HG03196 (cell line): ENCODE results near the gene CSRP1.
A peak's percentile ranks its signal among the peaks of the same experiment; 100 is the strongest.
"Not testable (repeated sequence)": the region's sequence is repeated elsewhere in the genome, so short reads cannot be mapped to it uniquely, and the experiment has no call there.

Experiments used
- ATAC-seq: cut with Tn5 transposase; IDR thresholded peaks from one replicate; pipeline ENCODE4 v1.9.1; 2021; ENCODE audit not compliant: unreplicated experiment

The CSRP1 gene

GRCh38 chr1:201478666-201479065 lies 28.3 kb downstream of the CSRP1 start:
- not testable (repeated sequence) for ATAC-seq

GRCh38 chr1:201476670-201477344 lies 30.1 kb downstream of the CSRP1 start:
- no peak for ATAC-seq

GRCh38 chr1:201475915-201476669 lies 30.8 kb downstream of the CSRP1 start:
- ATAC-seq: no peak

- no peak for ATAC-seq
These were observed 31.8 kb downstream of the CSRP1 start for GRCh38 chr1:201475130-201475529.

- no peak for ATAC-seq
These were observed 33.6 kb downstream of the CSRP1 start for GRCh38 chr1:201473296-201473695.

GRCh38 chr1:201472321-201472720 lies 34.6 kb downstream of the CSRP1 start:
- ATAC-seq: not testable (repeated sequence)

- no peak for ATAC-seq
These were observed 35.2 kb downstream of the CSRP1 start for GRCh38 chr1:201471772-201472171.

GRCh38 chr1:201470581-201470980 lies 36.3 kb downstream of the CSRP1 start:
- no peak for ATAC-seq

- ATAC-seq: no peak
These were observed 37.3 kb downstream of the CSRP1 start for GRCh38 chr1:201469645-201470074.

GRCh38 chr1:201468844-201469644 lies 37.9 kb downstream of the CSRP1 start, which contains the start of gene PHLDA3:
TSS of gene PHLDA3 (minus strand) at chr1:201469188. CDS start at chr1:201468786, 402 bp downstream.
- peak; percentile 81 for ATAC-seq

- peak; percentile 32 for ATAC-seq
These were observed 38.5 kb downstream of the CSRP1 start for GRCh38 chr1:201468501-201468843.

GRCh38 chr1:201466492-201466891 lies 40.4 kb downstream of the CSRP1 start:
- ATAC-seq: no peak

- no peak for ATAC-seq
These were observed 41.1 kb downstream of the CSRP1 start for GRCh38 chr1:201465698-201466290.

- no peak for ATAC-seq
These were observed 43.8 kb downstream of the CSRP1 start for GRCh38 chr1:201463071-201463552.

GRCh38 chr1:201461645-201462441 lies 45.1 kb downstream of the CSRP1 start:
- no peak for ATAC-seq

GRCh38 chr1:201460814-201461644 lies 45.9 kb downstream of the CSRP1 start:
- ATAC-seq: no peak

GRCh38 chr1:201459775-201460174 lies 47.1 kb downstream of the CSRP1 start:
- ATAC-seq: no peak

- no peak for ATAC-seq
These were observed 47.9 kb downstream of the CSRP1 start for GRCh38 chr1:201459052-201459451.

GRCh38 chr1:201457508-201457960 lies 49.4 kb downstream of the CSRP1 start:
- ATAC-seq: no peak
